ENCODE measurements around the gene IL12RB1. TPM values are rescaled to one million over a fixed set of nuclear protein-coding genes. Genes with fewer than 3 reads are reported as not detected.

Gene IL12RB1
- total and polyA plus RNA-seq, 2 donors from 2014 or later, result 0.45 to 3.2 TPM

- intact Hi-C loops (cut with DNase I), result no loop called here
- Histone ChIP-seq H3K9me3 (ENCODE audit: control insufficient read depth in 2 of 3, insufficient read depth in 1 of 3, low read length in 3 of 3) (no peaks in the 10 kb centered on the region), H3K4me3 (ENCODE audit: low read length in 3 of 3) (peak overlapping the region in 2 of 3 donors; percentile 58 to 74), H3K27me3 (ENCODE audit: control insufficient read depth, insufficient read depth, low read length) (no peaks in the 10 kb centered on the region), H3K27ac (ENCODE audit: low read depth in 2 of 2, low read length in 2 of 2) (no peak overlapping the region), H3K36me3 (ENCODE audit: control insufficient read depth in 2 of 3, insufficient read depth in 3 of 3, low read length in 3 of 3) (peaks cover 0 to 11% (median 3%) of the 10 kb centered on the region in 3 donors), H3K9ac (ENCODE audit: low read length in 3 of 3) (peak overlapping the region in 1 of 3 donors; percentile 58), H3K4me1 (ENCODE audit: control insufficient read depth in 2 of 3, insufficient read depth in 2 of 3, low read depth in 1 of 3, low read length in 3 of 3) (peaks cover 0 to 24% (median 20%) of the 10 kb centered on the region in 3 donors)
- no peak for FAIRE-seq
- peak in 1 of 5 donors; percentile 64 for DNase-seq
- no peak for TF ChIP-seq CTCF (IDR thresholded peaks at IDR 0.05; ENCODE audit: borderline replicate concordance, extremely low read depth, insufficient read depth)
Observed at GRCh38 chr19:18110609-18111232, 24.0 kb upstream of the IL12RB1 start.

- intact Hi-C loops (cut with DNase I), result no loop called here
- H3K9me3 ChIP-seq (ENCODE audit: control insufficient read depth in 2 of 3, insufficient read depth in 1 of 3, low read length in 3 of 3), result no peaks in the 10 kb centered on the region
- peak overlapping the region in 2 of 3 donors; percentile 58 to 69 for H3K9ac ChIP-seq (ENCODE audit: low read length in 3 of 3)
- peaks cover 0 to 22% (median 15%) of the 10 kb centered on the region in 3 donors for H3K4me1 ChIP-seq (ENCODE audit: control insufficient read depth in 2 of 3, insufficient read depth in 2 of 3, low read depth in 1 of 3, low read length in 3 of 3)
- H3K27ac ChIP-seq (ENCODE audit: low read depth in 2 of 2, low read length in 2 of 2), result peak overlapping the region; percentile 71 to 77
- FAIRE-seq, result no peak
- DNase-seq, result peak in 4 of 5 donors; percentile 44 to 89 (median 64)
- no peak for TF ChIP-seq CTCF (IDR thresholded peaks at IDR 0.05; ENCODE audit: borderline replicate concordance, extremely low read depth, insufficient read depth)
- no peaks in the 10 kb centered on the region for H3K27me3 ChIP-seq (ENCODE audit: control insufficient read depth, insufficient read depth, low read length)
- peak overlapping the region; percentile 11 to 74 (median 58) for H3K4me3 ChIP-seq (ENCODE audit: low read length in 3 of 3)
- H3K36me3 ChIP-seq (ENCODE audit: control insufficient read depth in 2 of 3, insufficient read depth in 3 of 3, low read length in 3 of 3), result peaks cover 0 to 10% (median 3%) of the 10 kb centered on the region in 3 donors
Observed at GRCh38 chr19:18109733-18110608, 23.2 kb upstream of the IL12RB1 start.

- peaks cover 0 to 26% (median 14%) of the 10 kb centered on the region in 3 donors for H3K4me1 ChIP-seq (ENCODE audit: control insufficient read depth in 2 of 3, insufficient read depth in 2 of 3, low read depth in 1 of 3, low read length in 3 of 3)
Observed at GRCh38 chr19:18109341-18109732, 22.6 kb upstream of the IL12RB1 start.

More at GRCh38 chr19:18109341-18109732, 22.6 kb upstream of the IL12RB1 start:
- Histone ChIP-seq H3K9ac (ENCODE audit: low read length in 3 of 3) (peak overlapping the region in 2 of 3 donors; percentile 24 to 55), H3K9me3 (ENCODE audit: control insufficient read depth in 2 of 3, insufficient read depth in 1 of 3, low read length in 3 of 3) (no peaks in the 10 kb centered on the region), H3K4me3 (ENCODE audit: low read length in 3 of 3) (peak overlapping the region in 2 of 3 donors; percentile 48 to 74), H3K27me3 (ENCODE audit: control insufficient read depth, insufficient read depth, low read length) (no peaks in the 10 kb centered on the region), H3K27ac (ENCODE audit: low read depth in 2 of 2, low read length in 2 of 2) (peak overlapping the region; percentile 71 to 77), H3K36me3 (ENCODE audit: control insufficient read depth in 2 of 3, insufficient read depth in 3 of 3, low read length in 3 of 3) (peaks cover 0 to 4% (median 3%) of the 10 kb centered on the region in 3 donors)
- FAIRE-seq, result no peak
- TF ChIP-seq CTCF (IDR thresholded peaks at IDR 0.05; ENCODE audit: borderline replicate concordance, extremely low read depth, insufficient read depth), result no peak
- intact Hi-C loops (cut with DNase I), result no loop called here
- peak in 1 of 5 donors; percentile 34 for DNase-seq
